ENCODE measurements around the gene SOWAHA. TPM values are rescaled to one million over a fixed set of nuclear protein-coding genes. Genes with fewer than 3 reads are reported as not detected.

The SOWAHA gene
- total and polyA plus RNA-seq, 4 donors: 0.06 to 0.98 (median 0.12) TPM

DNA sequence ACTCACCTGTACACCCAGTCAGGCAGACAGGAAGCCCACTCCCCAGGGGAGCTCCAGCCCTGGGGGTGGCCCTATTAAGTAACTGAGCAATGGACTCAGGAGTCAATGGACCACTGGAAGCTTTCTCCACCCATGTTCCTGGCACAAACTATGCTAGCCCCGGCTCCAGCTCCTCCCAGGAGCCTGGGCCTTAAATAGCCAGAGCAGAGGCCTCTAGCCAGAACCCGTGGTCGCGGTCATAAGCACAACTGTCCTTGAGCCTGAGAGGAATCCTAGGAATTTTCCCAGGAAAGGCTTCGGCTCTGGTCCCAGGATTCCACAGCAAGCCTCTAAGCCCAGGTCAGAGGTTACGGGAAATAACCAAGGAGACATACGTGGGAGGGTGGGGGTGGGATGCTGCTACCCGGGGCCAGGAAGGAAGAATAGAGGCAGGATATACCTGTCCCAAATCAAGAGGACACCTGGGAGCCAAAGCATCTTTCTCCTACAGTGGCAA, 41.6 kb upstream of the SOWAHA start:
- Histone ChIP-seq H3K36me3 (ENCODE audit: control insufficient read depth in 4 of 4, insufficient read depth in 4 of 4, low read length in 4 of 4) (no peaks in the 10 kb centered on the region), H3K27me3 (ENCODE audit: control insufficient read depth in 3 of 3, insufficient read depth in 3 of 3, low read length in 2 of 3) (no peaks in the 10 kb centered on the region), H3K27ac (ENCODE audit: low read depth in 1 of 2, low read length in 1 of 2) (peak overlapping the region; percentile 15 to 65), H3K9me3 (ENCODE audit: control insufficient read depth in 4 of 4, insufficient read depth in 3 of 4, low read length in 3 of 4) (no peaks in the 10 kb centered on the region), H3K9ac (ENCODE audit: insufficient read depth in 1 of 2, low read length in 2 of 2) (no peak overlapping the region), H3K4me3 (no peak overlapping the region), H3K4me1 (ENCODE audit: control insufficient read depth in 5 of 5, insufficient read depth in 5 of 5, low read length in 5 of 5) (peaks cover 16 to 43% (median 24%) of the 10 kb centered on the region in 5 donors)
- TF ChIP-seq, protein P1, sequence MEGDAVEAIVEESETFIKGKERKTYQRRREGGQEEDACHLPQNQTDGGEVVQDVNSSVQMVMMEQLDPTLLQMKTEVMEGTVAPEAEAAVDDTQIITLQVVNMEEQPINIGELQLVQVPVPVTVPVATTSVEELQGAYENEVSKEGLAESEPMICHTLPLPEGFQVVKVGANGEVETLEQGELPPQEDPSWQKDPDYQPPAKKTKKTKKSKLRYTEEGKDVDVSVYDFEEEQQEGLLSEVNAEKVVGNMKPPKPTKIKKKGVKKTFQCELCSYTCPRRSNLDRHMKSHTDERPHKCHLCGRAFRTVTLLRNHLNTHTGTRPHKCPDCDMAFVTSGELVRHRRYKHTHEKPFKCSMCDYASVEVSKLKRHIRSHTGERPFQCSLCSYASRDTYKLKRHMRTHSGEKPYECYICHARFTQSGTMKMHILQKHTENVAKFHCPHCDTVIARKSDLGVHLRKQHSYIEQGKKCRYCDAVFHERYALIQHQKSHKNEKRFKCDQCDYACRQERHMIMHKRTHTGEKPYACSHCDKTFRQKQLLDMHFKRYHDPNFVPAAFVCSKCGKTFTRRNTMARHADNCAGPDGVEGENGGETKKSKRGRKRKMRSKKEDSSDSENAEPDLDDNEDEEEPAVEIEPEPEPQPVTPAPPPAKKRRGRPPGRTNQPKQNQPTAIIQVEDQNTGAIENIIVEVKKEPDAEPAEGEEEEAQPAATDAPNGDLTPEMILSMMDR (IDR thresholded peaks at IDR 0.05; ENCODE audit: control extremely low read depth, extremely low read depth): no peak
- no peak for DNase-seq
- 58 to 66% methylated on average over 8 of the region's 8 CpGs for WGBS, 2 donors
- ATAC-seq (ENCODE audit: insufficient read depth, low FRiP score): no peak

DNA sequence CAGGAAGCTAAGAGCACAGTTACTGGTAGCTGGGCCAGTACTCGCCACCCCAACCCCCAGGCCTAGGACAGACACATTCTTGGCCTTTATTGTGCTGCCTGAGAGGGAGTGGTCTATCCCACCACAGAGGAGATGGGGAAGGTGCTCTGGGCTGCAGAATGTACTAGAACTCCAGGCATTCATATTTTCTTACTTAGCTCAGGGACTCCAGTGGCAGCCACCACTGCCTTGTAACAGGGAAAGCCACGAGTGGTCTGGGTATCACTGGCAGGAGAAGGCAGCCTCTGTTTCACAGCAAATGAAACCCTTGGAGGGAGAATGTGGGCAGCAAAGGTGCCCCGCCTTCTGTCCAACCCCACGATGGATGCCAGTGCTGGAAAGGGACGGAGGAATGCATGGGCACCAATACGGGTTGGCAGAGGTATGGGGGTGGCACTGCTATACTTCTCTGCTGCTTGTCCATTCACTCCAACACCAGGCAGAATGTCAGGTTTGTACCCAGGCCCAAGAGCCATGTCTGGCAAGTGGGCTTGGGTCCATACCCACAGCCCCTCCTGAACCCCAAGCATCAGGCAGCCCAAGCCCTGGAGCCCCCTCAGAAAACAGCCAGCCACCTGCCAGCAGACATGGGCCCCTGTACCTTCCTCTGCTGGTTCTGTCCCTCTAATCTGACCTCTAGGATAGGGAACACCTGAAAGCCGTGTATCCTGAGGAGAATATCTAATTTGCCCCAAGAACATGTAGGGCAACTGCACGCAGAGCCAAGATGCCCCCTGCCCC, 40.6 kb upstream of the SOWAHA start:
- no peak for ATAC-seq (ENCODE audit: insufficient read depth, low FRiP score)
- no peak for DNase-seq

DNA sequence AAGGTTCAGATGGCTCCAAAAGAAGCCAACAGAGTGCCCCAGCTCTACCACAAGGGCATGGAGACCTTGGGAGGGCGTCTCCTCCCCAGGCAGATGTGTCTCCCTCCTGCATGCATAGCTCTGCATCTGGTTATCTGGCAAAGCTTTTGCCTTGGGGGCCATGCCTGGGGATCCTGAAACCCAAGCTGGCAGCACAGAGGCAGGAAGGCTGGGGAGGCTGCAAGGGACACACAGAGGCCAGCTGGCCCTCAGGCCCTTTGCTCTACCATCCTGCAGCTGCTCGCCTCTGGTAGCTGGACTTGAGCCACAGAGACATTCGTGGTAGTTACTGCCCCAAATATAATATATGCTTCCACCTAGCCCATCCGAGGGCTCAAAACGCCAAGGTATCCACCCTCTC, 40.0 kb upstream of the SOWAHA start:
- WGBS, 2 donors: 93 to 99% methylated on average over 5 of the region's 5 CpGs
- ATAC-seq (ENCODE audit: insufficient read depth, low FRiP score): no peak
- TF ChIP-seq, protein P1 (IDR thresholded peaks at IDR 0.05; ENCODE audit: control extremely low read depth, extremely low read depth): no peak
- Histone ChIP-seq H3K9me3 (ENCODE audit: control insufficient read depth in 4 of 4, insufficient read depth in 3 of 4, low read length in 3 of 4) (no peaks in the 10 kb centered on the region), H3K4me3 (no peak overlapping the region), H3K36me3 (ENCODE audit: control insufficient read depth in 4 of 4, insufficient read depth in 4 of 4, low read length in 4 of 4) (no peaks in the 10 kb centered on the region), H3K9ac (ENCODE audit: insufficient read depth in 1 of 2, low read length in 2 of 2) (no peak overlapping the region), H3K27ac (ENCODE audit: low read depth in 1 of 2, low read length in 1 of 2) (no peak overlapping the region), H3K27me3 (ENCODE audit: control insufficient read depth in 3 of 3, insufficient read depth in 3 of 3, low read length in 2 of 3) (no peaks in the 10 kb centered on the region), H3K4me1 (ENCODE audit: control insufficient read depth in 5 of 5, insufficient read depth in 5 of 5, low read length in 5 of 5) (peaks cover 9 to 36% (median 19%) of the 10 kb centered on the region in 5 donors)
- DNase-seq: no peak

More for the DNA sequence above, 40.6 kb upstream of the SOWAHA start:
- TF ChIP-seq, protein P1 (IDR thresholded peaks at IDR 0.05; ENCODE audit: control extremely low read depth, extremely low read depth): no peak
- Histone ChIP-seq H3K9me3 (ENCODE audit: control insufficient read depth in 4 of 4, insufficient read depth in 3 of 4, low read length in 3 of 4) (no peaks in the 10 kb centered on the region), H3K9ac (ENCODE audit: insufficient read depth in 1 of 2, low read length in 2 of 2) (no peak overlapping the region), H3K36me3 (ENCODE audit: control insufficient read depth in 4 of 4, insufficient read depth in 4 of 4, low read length in 4 of 4) (no peaks in the 10 kb centered on the region), H3K4me3 (no peak overlapping the region), H3K27ac (ENCODE audit: low read depth in 1 of 2, low read length in 1 of 2) (peak overlapping the region; percentile 0 to 15), H3K4me1 (ENCODE audit: control insufficient read depth in 5 of 5, insufficient read depth in 5 of 5, low read length in 5 of 5) (peaks cover 11 to 37% (median 19%) of the 10 kb centered on the region in 5 donors), H3K27me3 (ENCODE audit: control insufficient read depth in 3 of 3, insufficient read depth in 3 of 3, low read length in 2 of 3) (no peaks in the 10 kb centered on the region)
- 68 to 90% methylated on average over 8 of the region's 8 CpGs for WGBS, 2 donors
